PC-3 (cell line): ENCODE measurements around the gene ATG2A.

Experiments
- EZH2 ChIP-seq: fragments of 300-600 bp; sonication (generic); IDR thresholded peaks from one replicate; pipeline ENCODE4 v1.6.1; 2017; ENCODE audit warnings: antibody characterized with exemption, mild to moderate bottlenecking, low read length; ENCODE audit not compliant: unreplicated experiment
- EZH2phosphoT487 ChIP-seq: fragments of 300-600 bp; sonication (generic); IDR thresholded peaks from 2 replicates; pipeline ENCODE4 v1.6.1; 2018; ENCODE audit warnings: mild to moderate bottlenecking, antibody characterized with exemption, low read length, borderline replicate concordance
- TF ChIP-seq, protein P1 (sequence below): fragments of 300-600 bp; sonication (generic); conservative IDR thresholded peaks from 2 replicates; pipeline ENCODE4 v1.5.1; 2017; ENCODE audit warnings: antibody characterized with exemption, low read depth, mild to moderate bottlenecking, low read length

DNA sequence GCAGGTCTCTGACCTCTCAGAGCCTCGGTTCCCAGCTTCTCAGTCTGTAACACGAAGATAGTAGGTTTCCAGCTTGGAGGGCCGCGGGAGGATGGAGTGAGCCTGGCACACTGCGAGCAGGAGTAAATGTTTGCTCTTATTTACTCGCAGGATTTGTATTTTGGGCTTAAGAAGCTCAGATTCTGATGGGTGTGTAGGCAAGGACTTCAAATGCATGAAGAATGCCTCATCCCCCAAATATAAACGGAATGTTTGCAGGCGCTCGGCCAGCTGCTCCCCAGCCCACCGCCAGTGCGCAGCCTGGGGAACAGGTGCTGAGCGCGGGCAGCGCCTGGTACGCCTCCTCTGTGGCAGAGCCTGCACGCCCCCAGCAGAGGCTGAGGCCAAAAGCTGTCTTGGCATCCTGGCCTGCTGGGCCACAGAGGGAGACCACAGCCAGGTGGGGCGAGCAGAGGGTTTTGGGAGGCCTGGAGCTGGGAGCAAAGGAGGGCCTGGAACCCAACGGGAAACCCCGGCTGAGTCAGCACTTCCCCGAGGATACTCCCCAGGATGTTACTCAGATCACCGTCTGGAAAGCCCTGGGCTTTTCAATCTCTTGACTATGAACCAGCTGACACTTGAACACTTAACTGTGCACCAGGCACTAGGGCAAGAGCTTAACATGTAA, 48.0 kb downstream of the ATG2A start:
- TF ChIP-seq EZH2phosphoT487 (no peak), EZH2 (no peak)
- TF ChIP-seq, protein P1, sequence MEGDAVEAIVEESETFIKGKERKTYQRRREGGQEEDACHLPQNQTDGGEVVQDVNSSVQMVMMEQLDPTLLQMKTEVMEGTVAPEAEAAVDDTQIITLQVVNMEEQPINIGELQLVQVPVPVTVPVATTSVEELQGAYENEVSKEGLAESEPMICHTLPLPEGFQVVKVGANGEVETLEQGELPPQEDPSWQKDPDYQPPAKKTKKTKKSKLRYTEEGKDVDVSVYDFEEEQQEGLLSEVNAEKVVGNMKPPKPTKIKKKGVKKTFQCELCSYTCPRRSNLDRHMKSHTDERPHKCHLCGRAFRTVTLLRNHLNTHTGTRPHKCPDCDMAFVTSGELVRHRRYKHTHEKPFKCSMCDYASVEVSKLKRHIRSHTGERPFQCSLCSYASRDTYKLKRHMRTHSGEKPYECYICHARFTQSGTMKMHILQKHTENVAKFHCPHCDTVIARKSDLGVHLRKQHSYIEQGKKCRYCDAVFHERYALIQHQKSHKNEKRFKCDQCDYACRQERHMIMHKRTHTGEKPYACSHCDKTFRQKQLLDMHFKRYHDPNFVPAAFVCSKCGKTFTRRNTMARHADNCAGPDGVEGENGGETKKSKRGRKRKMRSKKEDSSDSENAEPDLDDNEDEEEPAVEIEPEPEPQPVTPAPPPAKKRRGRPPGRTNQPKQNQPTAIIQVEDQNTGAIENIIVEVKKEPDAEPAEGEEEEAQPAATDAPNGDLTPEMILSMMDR: no peak
